ENCODE results near the gene STEAP1B.

STEAP1B gene

DNA sequence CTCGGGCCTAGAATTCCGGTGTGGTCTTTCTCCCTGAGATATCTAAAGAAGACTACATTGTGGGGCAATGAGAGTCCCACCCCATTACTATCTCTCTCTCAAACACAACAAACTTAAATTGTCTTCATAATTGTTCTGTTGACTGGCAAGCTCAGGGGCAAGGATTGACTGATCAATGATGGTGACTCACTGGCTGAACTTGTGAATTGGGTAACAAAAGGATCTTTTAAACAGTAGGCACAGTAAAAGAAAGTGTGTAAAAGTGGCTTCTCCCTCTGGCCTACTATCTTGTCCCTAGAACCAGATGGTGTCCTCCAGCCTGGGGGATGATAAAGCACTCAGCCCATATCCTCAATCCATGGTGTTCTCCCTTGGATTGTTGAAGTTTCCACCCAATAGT is 80.0 kb downstream of the STEAP1B start:
- in situ Hi-C loops (cut with HindIII; ENCODE audit: low sequenced_read_pairs) = no loop called here

DNA sequence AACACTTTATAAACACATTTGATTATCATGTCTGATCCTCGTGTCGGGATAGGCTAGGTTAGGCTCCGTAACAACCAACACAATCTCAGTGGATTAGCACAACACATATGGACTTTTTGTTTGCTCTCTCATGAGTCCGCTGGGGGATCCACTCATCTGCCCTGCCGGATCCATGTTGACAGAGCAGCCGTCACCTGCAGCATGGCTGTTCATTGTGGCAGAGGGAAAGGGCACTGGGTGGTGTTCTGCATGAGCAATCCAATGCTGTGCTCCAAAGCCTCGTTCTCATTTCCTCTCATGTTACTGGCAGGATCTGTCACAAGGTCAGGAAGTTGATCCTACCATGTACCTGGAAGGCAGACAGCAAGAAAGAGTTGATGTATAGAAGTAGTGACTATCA is 80.5 kb downstream of the STEAP1B start:
- DNase-seq (ENCODE audit: low read depth) = no peak
- H3K4me3 ChIP-seq (ENCODE audit: low read depth, low read length) = no peak overlapping the region
- TF ChIP-seq, protein P1, sequence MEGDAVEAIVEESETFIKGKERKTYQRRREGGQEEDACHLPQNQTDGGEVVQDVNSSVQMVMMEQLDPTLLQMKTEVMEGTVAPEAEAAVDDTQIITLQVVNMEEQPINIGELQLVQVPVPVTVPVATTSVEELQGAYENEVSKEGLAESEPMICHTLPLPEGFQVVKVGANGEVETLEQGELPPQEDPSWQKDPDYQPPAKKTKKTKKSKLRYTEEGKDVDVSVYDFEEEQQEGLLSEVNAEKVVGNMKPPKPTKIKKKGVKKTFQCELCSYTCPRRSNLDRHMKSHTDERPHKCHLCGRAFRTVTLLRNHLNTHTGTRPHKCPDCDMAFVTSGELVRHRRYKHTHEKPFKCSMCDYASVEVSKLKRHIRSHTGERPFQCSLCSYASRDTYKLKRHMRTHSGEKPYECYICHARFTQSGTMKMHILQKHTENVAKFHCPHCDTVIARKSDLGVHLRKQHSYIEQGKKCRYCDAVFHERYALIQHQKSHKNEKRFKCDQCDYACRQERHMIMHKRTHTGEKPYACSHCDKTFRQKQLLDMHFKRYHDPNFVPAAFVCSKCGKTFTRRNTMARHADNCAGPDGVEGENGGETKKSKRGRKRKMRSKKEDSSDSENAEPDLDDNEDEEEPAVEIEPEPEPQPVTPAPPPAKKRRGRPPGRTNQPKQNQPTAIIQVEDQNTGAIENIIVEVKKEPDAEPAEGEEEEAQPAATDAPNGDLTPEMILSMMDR (IDR thresholded peaks at IDR 0.05; ENCODE audit: low read depth, low read length, missing control alignments) = no peak
- in situ Hi-C loops (cut with HindIII; ENCODE audit: low sequenced_read_pairs) = no loop called here

More for the DNA sequence above, 80.0 kb downstream of the STEAP1B start:
- TF ChIP-seq, protein P1 (IDR thresholded peaks at IDR 0.05; ENCODE audit: low read depth, low read length, missing control alignments) = no peak
- H3K4me3 ChIP-seq (ENCODE audit: low read depth, low read length) = no peak overlapping the region
- DNase-seq (ENCODE audit: low read depth) = no peak

DNA sequence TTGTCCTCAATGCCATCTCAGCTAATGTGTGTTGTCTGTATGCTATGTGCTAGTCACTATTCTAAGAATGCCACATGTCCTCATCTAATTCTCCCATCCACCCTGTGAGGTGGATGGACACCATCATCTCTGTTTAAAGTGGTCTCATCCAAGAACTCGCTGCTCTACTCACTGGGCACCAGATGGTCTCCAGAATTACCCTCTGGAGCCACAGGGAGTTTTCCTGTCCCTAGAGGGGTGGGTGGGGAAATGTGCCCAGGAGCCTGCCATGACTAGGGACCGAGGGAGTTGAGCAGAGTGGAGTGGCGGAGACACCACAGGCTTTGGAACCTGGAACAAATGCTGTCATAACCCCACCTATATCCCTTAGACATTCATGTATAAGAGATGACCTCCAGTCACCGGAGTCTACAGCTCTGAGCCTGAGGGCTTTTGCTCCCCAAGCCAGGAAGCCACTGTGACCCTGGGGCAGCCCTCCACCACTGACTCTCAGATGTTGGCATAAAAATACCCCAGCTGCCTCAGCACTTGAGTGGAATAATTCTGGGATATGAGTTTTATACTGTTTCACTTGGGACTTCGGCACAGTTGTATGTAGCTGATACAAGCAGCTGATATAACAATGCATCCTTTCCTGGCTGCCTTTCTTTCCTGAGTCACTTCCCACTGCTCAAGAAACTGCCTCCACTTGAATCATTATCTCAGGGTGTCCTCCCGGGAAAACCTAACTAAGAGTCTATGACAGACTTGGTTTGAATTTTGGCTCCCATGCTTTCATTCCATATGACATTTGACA is 81.5 kb downstream of the STEAP1B start:
- DNase-seq (ENCODE audit: low read depth) = no peak
- H3K4me3 ChIP-seq (ENCODE audit: low read depth, low read length) = no peak overlapping the region
- TF ChIP-seq, protein P1 (IDR thresholded peaks at IDR 0.05; ENCODE audit: low read depth, low read length, missing control alignments) = no peak
- in situ Hi-C loops (cut with HindIII; ENCODE audit: low sequenced_read_pairs) = no loop called here

DNA sequence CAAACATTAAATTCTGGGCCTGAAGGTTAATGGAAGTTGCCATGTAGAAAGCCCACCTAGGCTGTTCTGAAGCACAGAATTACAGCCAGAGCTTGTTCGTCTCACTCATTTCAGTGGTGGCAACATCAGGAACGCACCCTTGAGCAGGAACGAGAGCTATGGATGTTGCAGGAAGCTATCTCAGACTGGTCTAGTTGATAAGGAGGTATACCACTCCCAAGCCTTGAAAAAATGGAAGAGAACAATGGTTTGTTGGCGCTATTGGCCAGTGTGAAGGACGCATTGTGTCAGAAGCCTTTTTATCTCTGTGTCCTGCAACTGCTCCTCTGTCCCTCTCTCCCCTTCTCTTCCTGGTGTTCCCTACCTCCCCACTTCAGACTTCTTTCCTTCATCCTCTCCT is 82.1 kb downstream of the STEAP1B start:
- TF ChIP-seq, protein P1 (IDR thresholded peaks at IDR 0.05; ENCODE audit: low read depth, low read length, missing control alignments) = no peak
- in situ Hi-C loops (cut with HindIII; ENCODE audit: low sequenced_read_pairs) = no loop called here
- H3K4me3 ChIP-seq (ENCODE audit: low read depth, low read length) = no peak overlapping the region
- DNase-seq (ENCODE audit: low read depth) = no peak

DNA sequence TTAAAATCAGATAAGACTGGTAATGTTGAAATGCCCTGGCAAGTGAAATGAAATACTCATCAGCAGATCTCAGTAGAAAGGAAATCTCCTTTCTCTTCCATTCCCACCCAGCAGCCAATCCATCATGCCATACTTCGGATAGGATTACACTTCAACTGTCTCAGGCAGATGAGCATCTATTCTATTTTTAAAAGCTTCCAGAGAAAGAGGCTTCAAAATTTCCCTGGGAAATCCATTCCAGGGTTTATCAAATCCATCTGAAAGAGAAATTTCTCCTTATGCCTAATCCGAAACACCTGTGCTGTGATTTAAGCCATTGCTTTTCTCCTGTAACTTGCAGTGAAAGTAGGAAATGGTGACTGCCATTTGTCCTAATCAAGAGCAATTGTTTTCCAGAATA is 82.6 kb downstream of the STEAP1B start:
- TF ChIP-seq, protein P1 (IDR thresholded peaks at IDR 0.05; ENCODE audit: low read depth, low read length, missing control alignments) = no peak
- H3K4me3 ChIP-seq (ENCODE audit: low read depth, low read length) = no peak overlapping the region
- no peak for DNase-seq (ENCODE audit: low read depth)
- in situ Hi-C loops (cut with HindIII; ENCODE audit: low sequenced_read_pairs) = no loop called here

DNA sequence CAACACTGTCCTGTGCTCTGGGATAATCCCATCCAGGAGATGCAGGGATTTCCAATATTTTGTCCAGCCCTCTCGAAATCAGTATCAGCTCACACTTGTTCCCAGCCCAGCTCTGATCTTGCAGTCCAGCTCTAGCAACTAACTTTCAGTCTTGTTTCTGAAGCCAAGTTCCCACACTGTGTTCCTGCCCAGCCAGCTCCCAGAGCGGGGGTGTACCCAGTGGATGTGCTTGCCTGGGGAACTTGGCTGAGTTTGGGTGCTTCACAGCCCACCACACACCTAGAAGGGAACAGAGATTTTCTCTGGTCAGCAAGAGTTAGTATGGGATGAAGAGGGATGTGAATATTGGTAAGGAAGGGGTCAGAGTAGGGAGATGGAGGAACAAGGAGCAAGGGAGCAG is 85.6 kb downstream of the STEAP1B start:
- in situ Hi-C loops (cut with HindIII; ENCODE audit: low sequenced_read_pairs) = no loop called here
- H3K4me3 ChIP-seq (ENCODE audit: low read depth, low read length) = no peak overlapping the region
- TF ChIP-seq, protein P1 (IDR thresholded peaks at IDR 0.05; ENCODE audit: low read depth, low read length, missing control alignments) = no peak
- no peak for DNase-seq (ENCODE audit: low read depth)
